ENCODE data around the gene DAB2IP. TPM values are rescaled to one million over a fixed set of nuclear protein-coding genes. Genes with fewer than 3 reads are reported as not detected.

Gene DAB2IP
- total and polyA plus RNA-seq, 4 donors = 2.3 to 13.1 (median 5.4) TPM

DNA sequence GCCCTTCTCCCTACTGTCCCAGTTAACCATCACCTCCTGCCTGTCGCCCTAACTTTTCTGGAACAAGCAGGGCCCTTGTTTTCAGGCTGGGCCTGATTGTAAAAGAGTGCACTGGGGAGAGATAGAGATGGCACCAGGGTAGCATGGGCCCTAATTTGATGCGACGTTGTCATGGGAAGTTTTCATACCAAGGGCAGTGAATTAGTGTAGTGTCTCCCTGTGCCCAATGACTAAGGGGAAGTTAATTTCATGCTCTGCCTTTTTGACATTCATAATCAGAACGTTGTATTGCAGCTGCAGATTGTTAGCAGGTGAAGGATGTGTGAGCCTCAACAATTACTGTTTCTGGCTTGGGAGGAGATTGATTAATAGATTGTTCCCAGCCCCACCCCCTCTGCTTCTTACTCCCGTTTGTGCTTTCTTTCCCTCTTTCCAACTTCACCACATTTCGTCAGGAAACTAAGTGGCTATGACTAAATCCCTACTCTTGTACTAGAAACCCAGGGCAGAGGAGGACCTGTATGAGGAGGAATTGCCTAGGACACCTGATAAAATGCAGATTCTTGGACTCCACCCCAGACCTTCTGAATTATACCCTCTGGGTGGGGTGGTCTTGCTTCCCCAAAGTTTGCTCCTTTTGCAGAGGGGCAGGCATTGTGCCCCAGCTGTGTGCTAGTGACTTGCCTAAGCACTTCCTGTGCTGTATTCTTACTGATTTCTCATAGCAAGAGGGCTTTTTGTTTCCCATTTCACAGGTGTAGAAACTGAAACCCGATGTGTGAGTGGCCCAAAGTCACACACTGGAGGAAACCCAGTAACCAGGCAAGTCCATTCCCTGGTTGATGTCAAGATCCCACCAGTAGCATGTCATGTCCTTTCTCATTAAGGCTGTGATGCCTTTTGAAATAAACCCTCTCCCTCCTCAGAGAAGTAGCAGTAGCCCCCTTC is 56.3 kb downstream of the DAB2IP start:
- no peak for TF ChIP-seq TAF1 (conservative IDR thresholded peaks at IDR 0.05)
- TF ChIP-seq HNF4A (conservative IDR thresholded peaks at IDR 0.05) = no peak
- H3K9ac ChIP-seq (ENCODE audit: low read depth in 1 of 2, low read length in 2 of 2) = no peak overlapping the region
- no peaks in the 10 kb centered on the region for H3K9me3 ChIP-seq (ENCODE audit: control insufficient read depth in 4 of 4, low read length in 3 of 4)
- DNase-seq (ENCODE audit: low spot score) = no peak
- no peak overlapping the region for H3K4me3 ChIP-seq (ENCODE audit: low read depth in 1 of 3, low read length in 3 of 3)
- no peaks in the 10 kb centered on the region for H3K4me1 ChIP-seq (ENCODE audit: control insufficient read depth in 4 of 4, insufficient read depth in 4 of 4, low read length in 3 of 4)
- WGBS = 82% methylated on average over 7 of the region's 7 CpGs
- H3K27me3 ChIP-seq (ENCODE audit: control insufficient read depth in 4 of 4, insufficient read depth in 4 of 4, low read length in 3 of 4) = no peaks in the 10 kb centered on the region
- H3K36me3 ChIP-seq (ENCODE audit: control insufficient read depth in 4 of 4, insufficient read depth in 3 of 4, low read depth in 1 of 4, low read length in 3 of 4) = no peaks in the 10 kb centered on the region
- H3K27ac ChIP-seq (ENCODE audit: low read depth in 1 of 2, low read length in 2 of 2) = no peak overlapping the region

DNA sequence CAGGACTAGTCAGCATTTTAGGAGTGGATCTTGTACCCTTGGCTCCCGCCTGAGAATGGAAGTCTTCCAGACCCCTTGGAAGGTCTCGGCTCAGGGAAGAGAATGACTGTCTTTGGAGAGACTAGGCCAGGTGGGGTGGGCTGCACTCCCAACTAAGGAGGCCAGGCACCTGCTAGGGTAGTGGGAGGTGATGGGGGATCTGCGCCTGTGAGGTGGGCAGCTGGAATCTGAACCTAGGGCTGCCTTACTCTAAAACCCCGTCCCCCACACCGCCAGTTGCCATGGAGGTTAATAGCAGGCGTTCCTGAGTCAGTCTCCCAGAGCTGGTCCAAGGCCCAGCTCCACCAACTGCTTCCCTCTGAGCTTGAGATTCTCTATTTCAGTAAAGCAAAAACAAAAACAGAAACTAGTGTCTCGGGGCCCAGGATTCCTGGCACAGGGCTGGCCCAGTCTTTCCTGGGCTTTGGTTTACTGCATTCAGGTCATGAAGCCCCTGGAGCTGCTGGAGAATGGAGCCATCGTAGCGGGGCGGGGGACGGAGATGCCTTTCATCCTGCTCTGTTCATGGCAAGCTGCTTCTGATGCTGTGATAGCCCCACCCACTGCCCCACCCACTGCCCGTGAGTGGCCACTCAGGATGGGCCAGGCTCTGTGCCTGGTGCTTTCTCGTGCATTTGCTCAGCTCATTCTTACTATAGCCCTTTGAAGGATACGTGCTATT is 57.5 kb downstream of the DAB2IP start:
- Histone ChIP-seq H3K36me3 (ENCODE audit: control insufficient read depth in 4 of 4, insufficient read depth in 3 of 4, low read depth in 1 of 4, low read length in 3 of 4) (no peaks in the 10 kb centered on the region), H3K27ac (ENCODE audit: low read depth in 1 of 2, low read length in 2 of 2) (no peak overlapping the region), H3K27me3 (ENCODE audit: control insufficient read depth in 4 of 4, insufficient read depth in 4 of 4, low read length in 3 of 4) (no peaks in the 10 kb centered on the region), H3K4me1 (ENCODE audit: control insufficient read depth in 4 of 4, insufficient read depth in 4 of 4, low read length in 3 of 4) (no peaks in the 10 kb centered on the region), H3K9ac (ENCODE audit: low read depth in 1 of 2, low read length in 2 of 2) (no peak overlapping the region), H3K4me3 (ENCODE audit: low read depth in 1 of 3, low read length in 3 of 3) (no peak overlapping the region), H3K9me3 (ENCODE audit: control insufficient read depth in 4 of 4, low read length in 3 of 4) (no peaks in the 10 kb centered on the region)
- DNase-seq (ENCODE audit: low spot score) = no peak
- TF ChIP-seq, protein P1, sequence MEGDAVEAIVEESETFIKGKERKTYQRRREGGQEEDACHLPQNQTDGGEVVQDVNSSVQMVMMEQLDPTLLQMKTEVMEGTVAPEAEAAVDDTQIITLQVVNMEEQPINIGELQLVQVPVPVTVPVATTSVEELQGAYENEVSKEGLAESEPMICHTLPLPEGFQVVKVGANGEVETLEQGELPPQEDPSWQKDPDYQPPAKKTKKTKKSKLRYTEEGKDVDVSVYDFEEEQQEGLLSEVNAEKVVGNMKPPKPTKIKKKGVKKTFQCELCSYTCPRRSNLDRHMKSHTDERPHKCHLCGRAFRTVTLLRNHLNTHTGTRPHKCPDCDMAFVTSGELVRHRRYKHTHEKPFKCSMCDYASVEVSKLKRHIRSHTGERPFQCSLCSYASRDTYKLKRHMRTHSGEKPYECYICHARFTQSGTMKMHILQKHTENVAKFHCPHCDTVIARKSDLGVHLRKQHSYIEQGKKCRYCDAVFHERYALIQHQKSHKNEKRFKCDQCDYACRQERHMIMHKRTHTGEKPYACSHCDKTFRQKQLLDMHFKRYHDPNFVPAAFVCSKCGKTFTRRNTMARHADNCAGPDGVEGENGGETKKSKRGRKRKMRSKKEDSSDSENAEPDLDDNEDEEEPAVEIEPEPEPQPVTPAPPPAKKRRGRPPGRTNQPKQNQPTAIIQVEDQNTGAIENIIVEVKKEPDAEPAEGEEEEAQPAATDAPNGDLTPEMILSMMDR (IDR thresholded peaks at IDR 0.05; ENCODE audit: low read depth, low read length, missing input control) = no peak
- no peak for TF ChIP-seq RAD21 (IDR thresholded peaks at IDR 0.05)
- no peak for TF ChIP-seq RXRA (IDR thresholded peaks at IDR 0.05)
- TF ChIP-seq HNF4A (conservative IDR thresholded peaks at IDR 0.05) = no peak
- no peak for TF ChIP-seq YY1 (IDR thresholded peaks at IDR 0.05)
- no peak for TF ChIP-seq HNF4G (IDR thresholded peaks at IDR 0.05)
- no peak for TF ChIP-seq GABPA (IDR thresholded peaks at IDR 0.05 in 1 of 2, conservative IDR thresholded peaks at IDR 0.05 in 1 of 2)
- no peak for TF ChIP-seq NR2F2 (IDR thresholded peaks at IDR 0.05)
- no peak for TF ChIP-seq EGR1 (IDR thresholded peaks at IDR 0.05; ENCODE audit: low read depth in 2 of 2)
- TF ChIP-seq REST (IDR thresholded peaks at IDR 0.05) = no peak
- TF ChIP-seq FOXA2 (IDR thresholded peaks at IDR 0.05) = no peak
- TF ChIP-seq, protein P2, sequence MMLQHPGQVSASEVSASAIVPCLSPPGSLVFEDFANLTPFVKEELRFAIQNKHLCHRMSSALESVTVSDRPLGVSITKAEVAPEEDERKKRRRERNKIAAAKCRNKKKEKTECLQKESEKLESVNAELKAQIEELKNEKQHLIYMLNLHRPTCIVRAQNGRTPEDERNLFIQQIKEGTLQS (IDR thresholded peaks at IDR 0.05) = no peak
- no peak for TF ChIP-seq FOXA1 (IDR thresholded peaks at IDR 0.05)
- WGBS = 92% methylated on average over 14 of the region's 14 CpGs

All from liver (tissue), 9 donors.